GM13977 (cell line): Measurements from ENCODE around the gene YARS1.

ENCODE experiments used
- DNase-seq: peaks from one replicate; pipeline ENCODE4 v3.0.0; 2012; ENCODE audit warnings: low spot score
- CTCF ChIP-seq: IDR thresholded peaks from 2 replicates; pipeline ENCODE4 v1.5.1; 2012; ENCODE audit warnings: mild to moderate bottlenecking, control low read depth; ENCODE audit not compliant: insufficient read depth; ENCODE audit errors: extremely low read depth, missing control alignments
- in situ Hi-C: fragments of 300-500 bp; cut with MboI; formaldehyde crosslinking; loops from one replicate; pipeline ENCODE4 v1.12.0; 2022; ENCODE audit warnings: low sequenced_read_pairs, low pct_unique_long_range_greater_than_20kb, mixed read lengths, inconsistent platforms; ENCODE audit not compliant: unreplicated experiment

YARS1 gene

GRCh38 chr1:32744071-32744425, 73.1 kb downstream of the YARS1 start:
- no peak for DNase-seq
- in situ Hi-C loops, result no loop called here
- no peak for TF ChIP-seq CTCF

- in situ Hi-C loops, result no loop called here
- DNase-seq, result no peak
- TF ChIP-seq CTCF, result no peak
Measured at GRCh38 chr1:32743380-32744070, 73.6 kb downstream of the YARS1 start.

GRCh38 chr1:32742956-32743355, 74.2 kb downstream of the YARS1 start:
- TF ChIP-seq CTCF, result no peak
- DNase-seq, result no peak
- in situ Hi-C loops, result no loop called here

- in situ Hi-C loops, result no loop called here
- no peak for TF ChIP-seq CTCF
- no peak for DNase-seq
Measured at GRCh38 chr1:32742199-32742947, 74.8 kb downstream of the YARS1 start.

- TF ChIP-seq CTCF, result peak; percentile 24
- DNase-seq, result peak; percentile 80
- in situ Hi-C loops, result no loop called here
Measured at GRCh38 chr1:32741413-32742198, 75.6 kb downstream of the YARS1 start.

GRCh38 chr1:32741059-32741412, 76.1 kb downstream of the YARS1 start:
- in situ Hi-C loops, result no loop called here
- TF ChIP-seq CTCF, result no peak
- no peak for DNase-seq
